ENCODE results near the gene SERF2.

SERF2 gene

DNA sequence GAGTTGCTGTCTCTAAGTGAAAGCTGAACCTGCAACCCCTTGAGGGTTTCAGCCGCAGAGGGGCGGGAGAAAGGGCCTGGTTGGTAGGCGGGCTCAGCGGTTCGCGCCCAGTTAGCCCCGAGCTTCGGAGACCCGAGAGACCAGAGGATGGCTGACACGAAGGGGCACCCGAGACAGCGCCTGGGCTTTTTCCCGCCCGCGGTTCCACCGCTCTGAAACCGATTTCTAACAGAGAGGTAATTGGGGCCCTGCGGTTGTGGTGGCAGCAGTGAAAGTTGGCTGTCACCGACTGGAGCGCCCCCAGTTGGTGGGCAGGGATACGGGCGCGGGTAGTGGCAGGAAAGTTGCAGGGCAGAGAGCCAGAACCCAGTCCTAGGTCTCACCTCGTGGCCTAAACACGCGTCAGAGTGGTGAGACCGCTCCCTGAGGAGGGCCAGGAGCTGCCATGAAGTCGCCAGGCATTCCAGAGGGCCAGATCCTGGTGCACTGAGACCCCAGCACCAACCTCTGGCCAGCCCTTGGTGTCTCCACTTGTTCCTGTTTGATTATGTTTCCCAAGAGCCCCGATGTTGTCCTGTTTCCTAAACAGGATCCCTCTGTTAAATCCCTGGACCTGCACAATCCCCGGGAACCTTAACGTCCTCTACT, 14.7 kb upstream of the SERF2 start:
- TF ChIP-seq ZFX (IDR thresholded peaks at IDR 0.05): peak; percentile 43; the same call in 1 of the 2 replicates
- peak; percentile 92 for TF ChIP-seq CTCF (conservative IDR thresholded peaks at IDR 0.05)
- peak overlapping the region; percentile 89 for H3K27ac ChIP-seq

GRCh38 chr15:43779016-43779415, 13.1 kb upstream of the SERF2 start:
- TF ChIP-seq CTCF (conservative IDR thresholded peaks at IDR 0.05) (no peak), ZFX (IDR thresholded peaks at IDR 0.05) (no peak)
- no peak overlapping the region for H3K27ac ChIP-seq

DNA sequence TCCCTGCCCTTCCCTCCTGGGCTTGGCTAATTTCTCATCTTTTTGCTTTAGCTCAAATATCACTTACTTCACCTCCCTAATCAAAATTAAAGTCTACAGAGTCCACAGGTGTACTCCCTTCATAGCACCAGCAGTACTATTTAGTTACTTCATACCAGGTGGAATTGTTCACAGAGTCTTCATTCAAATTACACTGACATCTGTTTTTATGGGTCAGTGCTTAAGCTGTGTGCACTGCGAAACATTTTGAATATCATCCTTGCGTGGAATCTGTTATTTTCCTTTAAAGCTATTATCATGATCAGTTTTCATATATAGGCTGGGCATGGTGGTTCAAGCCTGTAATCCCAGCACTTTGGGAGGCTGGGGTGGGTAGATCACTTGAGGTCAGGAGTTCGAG, 2.7 kb upstream of the SERF2 start:
- TF ChIP-seq ZFX (IDR thresholded peaks at IDR 0.05) (no peak), CTCF (conservative IDR thresholded peaks at IDR 0.05) (no peak)
- H3K27ac ChIP-seq: no peak overlapping the region

DNA sequence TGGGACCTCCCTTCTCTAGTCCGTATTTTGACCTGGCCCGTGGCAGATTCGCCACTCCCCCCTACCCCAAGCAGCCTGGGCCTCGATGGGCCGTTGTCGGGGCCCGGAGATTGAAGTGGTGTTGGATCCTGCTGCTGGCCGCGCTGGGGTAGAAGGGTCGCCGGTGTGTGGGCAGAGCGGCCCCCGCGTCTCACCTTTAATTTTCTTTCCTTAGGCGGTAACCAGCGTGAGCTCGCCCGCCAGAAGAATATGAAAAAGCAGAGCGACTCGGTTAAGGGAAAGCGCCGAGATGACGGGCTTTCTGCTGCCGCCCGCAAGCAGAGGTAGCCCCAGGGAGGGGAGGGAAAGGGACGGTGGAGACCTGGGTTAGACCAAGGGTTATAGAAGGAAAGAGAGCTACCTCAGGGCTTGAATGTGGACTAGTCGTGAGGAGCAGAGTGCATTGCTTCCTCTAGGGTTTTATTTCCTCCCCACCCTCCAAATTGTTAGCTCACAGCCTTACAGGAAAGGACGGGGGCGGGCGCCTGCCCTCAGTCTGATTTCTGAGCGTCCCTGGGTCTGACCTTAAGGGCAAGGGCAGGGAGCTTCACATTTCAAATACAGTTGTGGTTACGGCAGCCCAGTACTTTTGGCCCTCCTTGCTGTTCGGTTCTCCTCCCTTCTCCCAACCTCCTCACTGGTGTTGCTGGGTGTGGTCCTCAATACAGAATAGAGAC, 799 bp downstream of the SERF2 start:
- TF ChIP-seq CTCF (conservative IDR thresholded peaks at IDR 0.05) (no peak), ZFX (IDR thresholded peaks at IDR 0.05) (peak; percentile 49; the same call in 1 of the 2 replicates)
- peak overlapping the region; percentile 99 for H3K27ac ChIP-seq

GRCh38 chr15:43793647-43794046, 1.5 kb downstream of the SERF2 start:
- H3K27ac ChIP-seq: peak overlapping the region; percentile 99

DNA sequence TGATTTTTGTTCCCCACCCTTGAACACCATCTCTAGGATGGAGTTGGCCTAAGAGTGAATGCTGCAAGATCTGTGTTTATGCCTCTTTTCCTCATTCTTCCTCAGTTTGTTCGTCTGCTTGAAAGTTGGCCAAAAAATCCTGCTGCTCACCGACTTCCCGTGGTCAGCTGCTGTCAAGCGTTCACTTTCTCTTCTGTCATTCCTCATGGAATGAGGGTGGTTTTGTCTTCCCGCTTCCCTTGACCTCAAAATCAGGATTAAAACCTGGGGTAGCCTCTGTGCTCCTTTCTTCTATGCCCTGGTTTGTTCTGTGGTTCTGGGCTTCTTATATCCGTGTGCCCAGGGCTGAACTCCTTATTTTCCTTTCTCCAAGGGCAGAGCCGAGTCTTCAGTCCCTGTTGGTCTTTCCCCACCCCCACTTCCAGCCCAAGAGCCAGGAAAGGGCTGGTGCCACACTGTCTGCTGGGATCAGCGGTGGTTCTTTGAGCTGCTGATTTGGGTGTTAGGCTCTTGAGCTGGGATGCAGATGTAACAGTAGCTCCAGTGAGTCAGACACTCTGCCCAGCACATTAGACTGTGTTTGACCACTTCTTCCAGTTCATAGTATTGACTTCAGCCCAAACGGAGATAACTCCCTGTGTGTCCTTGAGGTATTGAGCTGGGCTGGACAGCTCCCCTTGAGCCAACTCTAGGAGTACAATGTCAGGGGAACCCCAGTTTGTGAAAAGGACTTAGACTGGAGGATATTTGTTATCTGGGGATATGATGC, 2.3 kb downstream of the SERF2 start:
- peak overlapping the region; percentile 1; the same call in 1 of the 2 replicates for H3K27ac ChIP-seq

More at GRCh38 chr15:43793647-43794046, 1.5 kb downstream of the SERF2 start:
- no peak for TF ChIP-seq ZFX (IDR thresholded peaks at IDR 0.05)

GRCh38 chr15:43795197-43795596, 3.1 kb downstream of the SERF2 start:
- H3K27ac ChIP-seq: no peak overlapping the region
- TF ChIP-seq CTCF (conservative IDR thresholded peaks at IDR 0.05) (no peak), ZFX (IDR thresholded peaks at IDR 0.05) (no peak)

More for the DNA sequence above, 2.3 kb downstream of the SERF2 start:
- TF ChIP-seq ZFX (IDR thresholded peaks at IDR 0.05) (no peak), CTCF (conservative IDR thresholded peaks at IDR 0.05) (no peak)
